Transverse colon (tissue), 4 donors: ENCODE data around the gene RASSF10. TPM values are rescaled to one million over a fixed set of nuclear protein-coding genes. Genes with fewer than 3 reads are reported as not detected.

Experiments
- DNase-seq: peaks from one replicate; pipeline ENCODE4 v3.0.0-alpha.2; 2019
- H3K27ac ChIP-seq, 4 donors: fragments of 200-600 bp; sonication (generic); 2 replicates each; pipeline ENCODE4 v1.5.1; 2016 to 2018; ENCODE audit warnings: inconsistent platforms in 4 of 4
- H3K27me3 ChIP-seq: fragments of 200-600 bp; sonication (generic); 2 replicates; pipeline ENCODE4 v1.5.1; 2017; ENCODE audit warnings: inconsistent platforms
- H3K36me3 ChIP-seq, 4 donors: fragments of 200-600 bp; sonication (generic); 2 replicates each; pipeline ENCODE4 v1.5.1; 2017 to 2019; ENCODE audit warnings: inconsistent platforms in 4 of 4
- H3K4me1 ChIP-seq, 4 donors: fragments of 200-600 bp; sonication (generic); 2 replicates each; pipeline ENCODE4 v1.5.1; 2017 to 2020; ENCODE audit warnings: inconsistent platforms in 4 of 4
- H3K4me3 ChIP-seq, 4 donors: fragments of 200-600 bp; sonication (generic); 1 replicate in 1 of 4; 2 replicates in 3 of 4; pipeline versions ENCODE4 v1.5.1 to v1.6.1; 2017 to 2019; ENCODE audit warnings: inconsistent platforms in 4 of 4
- H3K9me3 ChIP-seq, 2 donors: fragments of 200-600 bp; sonication (generic); 2 replicates each; pipeline ENCODE4 v1.5.1; 2017 to 2019; ENCODE audit warnings: inconsistent platforms in 2 of 2
- CTCF ChIP-seq, 5 experiments: fragments of 200-600 bp in 3 of 5; fragments of 450-650 bp in 2 of 5; sonication (generic) in 3 of 5; IDR thresholded peaks; 1 replicate in 2 of 5; 2 replicates in 3 of 5; pipeline ENCODE4 v1.5.1; 2016 to 2017; ENCODE audit warnings: antibody characterized with exemption in 5 of 5, inconsistent platforms in 3 of 5, mild to moderate bottlenecking in 2 of 5, moderate library complexity in 1 of 5
- EP300 ChIP-seq: sonication (generic); formaldehyde crosslinking; IDR thresholded peaks from one replicate; pipeline ENCODE4 v1.6.1; 2017; ENCODE audit warnings: antibody characterized with exemption, low read depth
- POLR2A ChIP-seq: fragments of 450-650 bp; IDR thresholded peaks from one replicate; pipeline ENCODE4 v1.6.1; 2016; ENCODE audit warnings: antibody characterized with exemption, mild to moderate bottlenecking, moderate library complexity
- POLR2AphosphoS5 ChIP-seq, 3 donors: sonication (generic); formaldehyde crosslinking; IDR thresholded peaks; one replicate each; pipeline ENCODE4 v1.6.1; 2016; ENCODE audit warnings: antibody characterized with exemption in 3 of 3
- WGBS, 2 donors: methylation state at CpG; one replicate each; pipeline ENCODE4 v1.1.5; 2018; ENCODE audit warnings: low coverage in 1 of 2; 5-methylcytosine and 5-hydroxymethylcytosine counted together
- in situ Hi-C, 4 donors: fragments of 200-750 bp; cut with MboI; loops; one replicate each; pipeline versions ENCODE4 v1.15.0 to v1.15.1; 2017; ENCODE audit warnings: low sequenced_read_pairs in 3 of 4, low pct_ligation_motif_present in 1 of 4, low pct_unique_long_range_greater_than_20kb in 1 of 4
- intact Hi-C: fragments of 100-400 bp; cut with DNase I; formaldehyde crosslinking; loops from one replicate; pipeline ENCODE4 v1.15.1; 2023; ENCODE audit warnings: low total_unique reads
- total RNA-seq, 4 donors: library from RNA; depleted of rRNA; stranded (reverse); fragments of >200 nt; gene quantifications; one replicate each; pipeline ENCODE4 v1.1.0, GENCODE V29; 2016

The RASSF10 gene
- total RNA-seq, 4 donors from 2014 or later, result 0.48 TPM; not detected in 3

GRCh38 chr11:12979928-12980689, 29.0 kb upstream of the RASSF10 start:
- H3K4me1 ChIP-seq, result no peaks in the 10 kb centered on the region
- intact Hi-C loops, result no loop called here
- 64 to 74% methylated on average over 5 to 8 of the region's 8 CpGs for WGBS, 2 donors
- H3K36me3 ChIP-seq, result no peaks in the 10 kb centered on the region
- in situ Hi-C loops, result loop anchor here in 2 of 4 donors (10.0 kb wide), 2 partner anchors 175 to 195 kb away; no protein-coding TSS in a partner anchor
- TF ChIP-seq POLR2AphosphoS5 (IDR thresholded peaks at IDR 0.05) (no peak), CTCF (IDR thresholded peaks at IDR 0.05) (no peak)
- DNase-seq, result no peak
- H3K27ac ChIP-seq, result no peak overlapping the region
- no peaks in the 10 kb centered on the region for H3K9me3 ChIP-seq
- no peaks in the 10 kb centered on the region for H3K27me3 ChIP-seq
- H3K4me3 ChIP-seq, result no peak overlapping the region

- 30 to 62% methylated on average over 1 to 3 of the region's 3 CpGs for WGBS, 2 donors
- in situ Hi-C loops (no loop called here), intact Hi-C loops (no loop called here)
- no peaks in the 10 kb centered on the region for H3K9me3 ChIP-seq
- TF ChIP-seq EP300 (no peak), POLR2AphosphoS5 (IDR thresholded peaks at IDR 0.05) (no peak), CTCF (IDR thresholded peaks at IDR 0.05) (no peak), POLR2A (no peak)
- no peaks in the 10 kb centered on the region for H3K36me3 ChIP-seq
- H3K27ac ChIP-seq, result no peak overlapping the region
- H3K27me3 ChIP-seq, result no peaks in the 10 kb centered on the region
- no peak for DNase-seq
- H3K4me1 ChIP-seq, result no peaks in the 10 kb centered on the region
- no peak overlapping the region for H3K4me3 ChIP-seq
Measured at GRCh38 chr11:12981676-12982522, 27.2 kb upstream of the RASSF10 start.

- intact Hi-C loops, result no loop called here
- Histone ChIP-seq H3K9me3 (no peaks in the 10 kb centered on the region), H3K27ac (no peak overlapping the region), H3K4me3 (no peak overlapping the region), H3K4me1 (no peaks in the 10 kb centered on the region), H3K27me3 (no peaks in the 10 kb centered on the region), H3K36me3 (no peaks in the 10 kb centered on the region)
- TF ChIP-seq POLR2AphosphoS5 (IDR thresholded peaks at IDR 0.05) (no peak), POLR2A (no peak), CTCF (IDR thresholded peaks at IDR 0.05) (no peak)
- no peak for DNase-seq
- WGBS, 2 donors, result 90 to 92% methylated on average over 2 to 7 of the region's 7 CpGs
- in situ Hi-C loops, result no loop called here
Measured at GRCh38 chr11:12983336-12983735, 25.8 kb upstream of the RASSF10 start.

- no peak for DNase-seq
- H3K4me3 ChIP-seq, result no peak overlapping the region
- no peak overlapping the region for H3K27ac ChIP-seq
- H3K27me3 ChIP-seq, result no peaks in the 10 kb centered on the region
- no peak for TF ChIP-seq EP300
- TF ChIP-seq POLR2AphosphoS5 (IDR thresholded peaks at IDR 0.05), result no peak
- TF ChIP-seq POLR2A, result no peak
- TF ChIP-seq CTCF (IDR thresholded peaks at IDR 0.05), result no peak
- no peaks in the 10 kb centered on the region for H3K36me3 ChIP-seq
- H3K4me1 ChIP-seq, result no peaks in the 10 kb centered on the region
- intact Hi-C loops, result no loop called here
- 51 to 72% methylated on average over 8 of the region's 8 CpGs for WGBS, 2 donors
- in situ Hi-C loops, result no loop called here
- H3K9me3 ChIP-seq, result no peaks in the 10 kb centered on the region
Measured at GRCh38 chr11:12986194-12986898, 22.8 kb upstream of the RASSF10 start.
